DMS 273 (cell line): ENCODE data around the gene REG1B.

ENCODE experiments used
- DNase-seq: peaks from one replicate; lab custom pipeline; 2025; ENCODE audit not compliant: unreplicated experiment; lab: John Stamatoyannopoulos, UW

Gene REG1B, protein sequence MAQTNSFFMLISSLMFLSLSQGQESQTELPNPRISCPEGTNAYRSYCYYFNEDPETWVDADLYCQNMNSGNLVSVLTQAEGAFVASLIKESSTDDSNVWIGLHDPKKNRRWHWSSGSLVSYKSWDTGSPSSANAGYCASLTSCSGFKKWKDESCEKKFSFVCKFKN

DNA sequence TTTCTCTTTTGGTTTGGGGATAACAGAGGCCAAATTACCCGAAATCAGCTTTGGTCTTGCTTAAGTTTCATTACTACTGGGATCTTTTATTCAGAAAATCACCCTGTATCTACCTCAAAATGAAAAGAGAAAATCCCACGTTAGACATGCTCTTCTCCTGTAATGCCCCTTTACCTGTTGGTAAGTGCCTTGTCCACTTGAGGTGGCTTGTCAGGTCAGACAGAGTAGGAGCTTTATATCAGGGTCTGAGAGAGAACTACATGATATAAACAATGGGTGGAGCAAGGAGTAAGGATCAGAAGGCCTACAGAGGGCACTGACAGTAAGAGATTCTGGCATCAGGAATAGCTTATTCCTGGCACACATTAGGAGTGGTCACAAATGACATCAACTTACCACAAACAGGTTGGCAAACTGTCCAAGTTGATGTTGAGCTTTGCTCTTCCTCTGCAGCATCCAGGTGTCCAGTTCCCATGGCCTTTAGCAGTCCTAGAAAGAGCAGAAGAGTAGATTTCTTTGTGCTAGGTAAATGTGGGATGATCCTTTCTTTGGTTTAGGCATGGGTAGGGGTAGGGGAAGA lies at the start of gene REG1B:
REG1B (minus strand) TSS at position 209 of the 580 bp plus-strand sequence. CDS start 381 bp downstream, outside the sequence.
- no peak for DNase-seq

DNA sequence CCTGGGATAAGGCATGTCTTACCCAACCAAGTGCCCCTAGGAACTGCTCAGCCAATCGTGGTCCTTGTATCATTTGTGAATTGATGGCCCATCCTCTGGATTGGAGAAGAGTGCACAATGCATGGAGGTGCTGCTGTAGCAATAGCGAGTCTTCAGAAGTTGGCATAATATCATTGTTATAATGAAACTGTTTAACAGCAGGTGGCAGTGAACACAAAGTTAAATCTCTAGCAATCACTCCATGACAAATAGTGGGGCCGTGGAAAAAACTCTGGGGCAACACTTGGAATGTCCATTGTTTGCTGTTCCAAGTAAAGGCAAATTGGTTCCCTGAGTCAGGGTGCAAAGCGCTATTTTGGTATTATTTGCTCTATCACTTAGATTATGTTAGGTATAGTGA lies 43.9 kb upstream of the REG1B start:
- DNase-seq, result no peak

DNA sequence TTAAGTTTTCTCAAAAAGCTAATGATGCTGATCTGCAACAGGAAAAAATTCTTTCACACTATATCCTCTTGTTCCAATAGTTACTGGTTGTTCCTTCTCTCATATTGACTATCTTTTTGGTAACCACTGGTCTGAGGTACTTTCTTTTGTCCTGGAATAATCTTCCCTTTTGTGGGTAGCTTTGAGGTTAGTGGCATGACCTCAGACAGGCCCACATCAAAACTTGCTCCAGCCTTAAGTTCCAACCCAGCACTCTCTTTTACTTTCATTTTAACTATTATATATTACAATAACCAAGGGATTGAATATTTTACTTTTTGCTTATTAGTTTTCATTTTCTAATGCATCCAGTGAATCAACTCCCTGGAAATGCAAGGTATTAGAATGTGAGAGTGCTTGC lies 42.0 kb upstream of the REG1B start:
- no peak for DNase-seq

DNA sequence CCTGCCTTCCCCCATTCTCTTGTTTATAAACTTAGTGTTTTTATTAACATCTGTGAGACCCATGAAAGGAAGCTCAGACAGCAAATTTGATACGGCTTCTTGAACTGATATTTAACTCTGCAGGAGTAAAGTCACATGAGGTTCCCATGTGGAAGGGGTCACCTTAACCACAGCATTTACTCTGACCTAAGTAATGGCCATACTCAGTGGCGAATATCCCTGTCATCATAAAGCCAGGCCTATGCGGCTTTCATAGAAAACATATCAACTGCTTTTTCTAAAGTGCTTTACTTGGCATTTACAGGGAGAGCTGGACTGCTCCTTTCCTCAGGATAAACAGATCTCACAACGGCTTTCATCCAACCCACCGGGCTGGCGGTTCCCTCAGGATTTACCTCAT lies 41.5 kb upstream of the REG1B start:
- DNase-seq, result no peak

DNA sequence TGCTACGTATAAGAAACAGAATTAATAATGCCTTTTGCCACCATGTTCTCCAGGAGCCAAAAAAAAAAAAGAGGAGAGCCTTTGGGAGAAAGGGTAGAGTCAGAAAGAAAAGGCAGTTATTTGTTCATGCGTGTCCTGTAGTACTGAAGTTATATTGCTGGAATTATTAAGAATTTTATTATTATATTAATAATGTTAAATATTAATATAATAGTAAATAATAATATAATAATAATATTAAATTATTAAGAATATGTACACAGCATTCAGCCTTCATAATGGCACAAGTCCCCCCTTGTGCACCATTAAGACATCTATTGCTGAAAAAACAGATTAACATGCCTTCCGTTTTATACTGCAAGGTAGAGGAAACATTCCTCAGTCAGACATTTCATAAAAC lies 40.6 kb upstream of the REG1B start:
- no peak for DNase-seq

DNA sequence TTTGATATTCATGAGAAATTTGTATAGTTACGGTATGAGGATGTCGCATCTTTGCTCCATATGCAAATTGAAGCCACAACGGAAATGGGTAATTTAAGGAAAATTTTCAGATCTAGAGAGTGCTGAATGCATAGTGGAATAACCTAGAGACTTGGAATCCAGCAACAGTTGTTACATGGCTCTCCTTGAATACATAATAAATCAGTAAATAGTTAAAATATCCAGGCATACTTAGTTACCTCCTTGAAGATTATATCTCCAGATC lies 37.9 kb upstream of the REG1B start:
- no peak for DNase-seq

DNA sequence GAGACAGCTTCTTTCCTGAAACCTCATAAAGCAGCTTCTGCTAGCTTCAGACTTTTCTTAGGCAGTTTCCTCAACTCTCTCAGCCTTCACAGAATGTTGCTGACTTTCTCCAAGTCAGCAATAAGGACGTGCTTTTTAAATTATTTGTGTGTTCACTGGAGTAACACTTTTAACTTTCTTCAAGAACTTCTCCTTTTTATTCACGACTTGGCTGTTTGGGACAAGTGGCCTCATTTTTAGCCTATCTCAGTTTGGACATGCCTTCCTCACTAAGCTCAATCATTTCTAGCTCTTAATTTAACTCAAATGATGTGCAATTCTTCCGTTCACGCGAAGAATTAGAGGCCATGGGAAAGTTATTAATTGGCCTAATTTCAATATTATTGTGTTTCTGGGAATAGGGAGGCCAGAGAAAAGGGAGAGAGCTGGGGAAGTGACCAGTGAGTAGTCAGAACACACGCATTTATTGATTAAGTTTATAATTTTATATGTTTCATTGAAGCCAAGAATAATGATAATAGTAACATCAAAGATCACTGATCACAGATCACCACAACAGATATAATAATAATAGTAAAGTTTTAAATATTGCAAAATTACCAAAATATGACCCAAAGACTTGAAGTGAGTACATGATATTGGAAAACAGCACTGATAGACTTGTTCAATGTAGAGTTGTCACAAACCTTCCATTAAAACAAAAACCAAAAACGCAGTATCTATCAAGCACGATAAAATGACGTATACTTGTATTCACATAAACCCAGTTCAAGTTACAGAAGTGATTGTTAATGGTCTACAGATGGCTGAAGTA lies 37.3 kb upstream of the REG1B start:
- no peak for DNase-seq

DNA sequence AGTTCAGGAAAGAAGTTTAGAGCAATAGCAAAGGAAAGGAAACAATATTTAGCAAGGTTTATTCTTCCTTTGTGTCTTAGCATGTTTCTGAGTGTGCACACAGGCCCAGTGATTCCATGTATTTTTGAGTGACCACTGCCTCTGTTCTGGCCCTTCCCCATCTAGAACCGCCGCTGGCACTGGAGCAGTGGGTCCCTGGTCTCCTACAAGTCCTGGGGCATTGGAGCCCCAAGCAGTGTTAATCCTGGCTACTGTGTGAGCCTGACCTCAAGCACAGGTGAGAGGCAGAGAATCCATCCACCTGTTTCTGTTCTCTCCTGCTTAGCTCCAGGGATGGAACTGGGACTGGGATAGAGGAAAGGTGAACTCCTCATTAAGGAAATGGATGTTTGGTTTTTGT lies 34.9 kb upstream of the REG1B start:
- DNase-seq, result no peak

DNA sequence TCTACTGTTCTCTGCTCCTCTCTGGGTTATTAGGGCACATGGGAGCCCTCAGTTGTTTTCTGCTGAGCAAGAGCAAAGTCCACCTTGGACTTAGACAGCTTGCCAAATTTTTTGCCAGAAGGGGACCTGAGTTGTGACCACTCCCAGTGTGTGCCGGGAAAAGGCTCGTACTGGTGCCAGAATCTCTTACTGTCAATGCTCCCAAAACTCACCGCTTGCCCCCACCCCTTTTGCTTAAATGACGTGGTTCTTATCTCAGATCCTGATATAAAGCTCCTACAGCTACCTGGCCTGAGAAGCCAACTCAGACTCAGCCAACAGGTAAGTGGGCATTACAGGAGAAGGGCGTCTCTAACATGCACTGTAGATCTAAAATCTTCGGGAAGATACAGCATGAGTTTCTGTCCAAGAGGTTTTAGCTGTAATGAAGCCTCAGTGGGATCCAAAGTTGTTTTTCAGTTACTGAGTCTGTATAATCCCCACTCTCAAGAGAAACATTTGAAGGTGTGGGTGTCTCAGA lies 32.5 kb upstream of the REG1B start, which contains the start of gene REG1A:
REG1A (plus strand) TSS at position 295 of the 520 bp plus-strand sequence. CDS start 374 bp downstream, outside the sequence.
- DNase-seq, result no peak

DNA sequence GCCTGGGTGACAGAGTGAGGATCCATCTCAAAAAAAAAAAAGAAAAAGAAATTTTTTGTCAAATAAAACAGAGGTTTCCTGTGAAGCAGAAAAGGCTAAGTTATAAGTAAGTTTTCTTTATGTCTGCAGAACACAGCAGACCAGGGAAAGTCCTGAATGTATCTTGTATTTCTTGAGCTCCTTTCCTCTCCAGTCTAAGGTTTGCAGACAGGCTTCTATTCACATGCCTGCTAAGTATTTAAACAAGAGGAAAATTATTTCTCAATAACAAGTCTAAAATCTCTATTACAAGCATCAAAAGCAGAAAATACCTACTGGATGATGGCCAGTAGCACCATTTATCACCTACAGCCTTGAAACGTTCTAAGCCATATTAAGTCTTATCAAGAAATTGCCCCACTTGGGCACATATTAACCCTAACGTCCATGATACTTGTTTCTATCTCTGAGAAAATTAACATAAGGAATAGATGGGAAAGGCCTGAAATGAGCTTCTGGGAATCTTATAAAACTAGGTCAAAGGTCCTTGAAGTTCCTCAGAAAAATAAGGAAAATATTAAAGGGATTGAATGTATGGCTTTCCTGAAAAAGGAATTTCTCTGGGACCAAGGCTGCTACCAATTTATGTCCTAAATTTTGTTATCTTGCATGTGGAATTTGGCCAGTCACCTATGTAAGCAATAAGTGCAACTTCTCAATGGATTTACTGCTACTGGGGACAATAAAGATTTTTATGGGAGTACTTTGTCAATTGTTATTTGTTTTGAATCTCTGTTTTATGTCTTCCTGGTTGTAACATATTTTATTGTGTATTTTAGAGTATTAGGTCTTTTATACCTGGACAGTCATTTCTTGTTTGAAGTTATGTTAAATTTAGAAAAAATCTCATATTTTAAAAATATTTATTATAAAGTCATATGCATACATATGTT lies 29.5 kb upstream of the REG1B start:
- no peak for DNase-seq

DNA sequence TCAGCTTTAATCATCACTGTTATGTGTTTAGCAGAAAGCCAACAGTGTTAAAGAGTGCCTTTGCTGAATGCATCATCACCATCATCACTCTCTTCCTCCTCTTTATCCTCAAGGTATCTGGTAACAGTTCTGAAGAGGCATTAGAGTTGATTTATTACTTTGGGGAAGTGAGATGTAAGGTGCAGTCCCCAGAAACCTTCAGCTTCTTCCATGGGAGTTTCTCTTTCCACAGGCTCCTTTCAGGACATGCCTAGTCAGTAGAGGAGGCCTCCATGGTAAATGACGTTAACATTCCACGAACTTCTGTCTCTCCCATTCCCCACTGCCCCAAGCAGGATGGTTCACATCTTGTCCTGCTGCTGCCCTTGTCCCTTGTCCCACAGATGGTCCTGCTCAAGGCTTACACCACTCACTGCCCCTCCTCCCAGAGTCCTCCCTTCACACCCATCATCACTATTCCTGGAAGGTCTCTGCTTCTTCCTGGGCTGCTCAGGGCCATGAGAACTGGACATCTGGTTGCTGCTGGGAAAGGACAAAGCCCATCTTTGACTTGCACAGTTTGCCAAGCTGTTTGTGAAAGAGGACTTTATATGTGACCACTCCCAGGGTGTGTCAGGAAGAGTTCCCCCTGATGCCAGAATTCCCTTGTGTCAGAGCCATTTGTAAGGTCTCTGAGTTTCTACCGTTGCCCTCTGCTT lies 27.2 kb upstream of the REG1B start:
- DNase-seq, result no peak

DNA sequence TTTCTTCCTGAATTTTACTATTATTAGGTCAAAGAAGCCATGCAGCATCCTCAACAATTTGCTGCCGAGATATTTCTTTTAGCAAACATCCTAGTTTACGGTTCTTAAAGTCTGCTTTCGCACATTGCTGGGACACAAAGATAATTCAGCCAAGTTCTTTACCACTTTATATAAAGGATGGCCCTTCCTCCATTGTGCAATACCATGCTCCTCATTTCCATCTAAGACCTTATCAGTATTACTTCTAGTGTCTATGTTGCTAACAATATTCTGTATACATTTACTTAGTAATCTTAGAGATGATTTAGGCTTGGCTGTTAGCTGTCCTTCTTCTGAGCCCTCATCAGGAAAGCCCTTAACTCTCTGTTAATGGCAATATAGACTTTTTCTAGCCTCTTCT lies 24.5 kb upstream of the REG1B start:
- no peak for DNase-seq

DNA sequence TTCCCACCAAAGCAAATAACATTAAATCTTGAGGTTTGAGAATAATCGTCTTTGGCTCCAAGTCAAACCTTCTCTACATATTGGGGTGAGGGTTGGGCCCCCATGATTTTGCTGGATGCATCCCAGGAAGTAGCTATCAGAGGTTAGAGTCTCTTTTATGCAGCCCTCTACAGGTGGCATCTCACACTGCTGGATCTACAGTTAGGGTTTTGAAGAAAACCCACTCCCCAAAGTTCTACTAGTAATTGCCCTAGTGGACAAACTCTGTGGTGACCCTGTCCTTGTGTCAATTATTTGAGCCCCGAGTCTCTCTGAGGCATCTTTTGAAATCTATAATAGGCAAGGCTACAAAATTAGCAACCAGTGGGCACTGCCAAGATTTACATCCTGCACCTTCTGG lies 17.5 kb upstream of the REG1B start:
- no peak for DNase-seq

DNA sequence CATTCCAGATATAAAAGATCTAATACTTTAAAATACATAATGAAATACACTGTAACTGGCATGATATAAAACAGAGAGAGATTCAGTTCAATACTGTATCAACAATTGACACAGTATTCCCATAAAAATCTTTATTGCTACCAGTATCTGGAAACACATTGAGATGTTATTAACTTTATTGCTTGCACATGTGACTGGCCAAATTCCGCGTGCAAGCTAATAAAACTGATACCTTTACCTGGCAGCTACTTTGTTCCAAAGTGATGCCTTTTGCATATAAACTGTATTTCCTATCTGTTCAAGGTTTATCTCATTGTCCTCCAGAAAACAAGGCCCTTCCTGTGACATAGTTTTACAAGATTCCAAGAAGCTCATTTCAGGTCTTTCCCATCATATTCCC lies 15.4 kb upstream of the REG1B start:
- no peak for DNase-seq

DNA sequence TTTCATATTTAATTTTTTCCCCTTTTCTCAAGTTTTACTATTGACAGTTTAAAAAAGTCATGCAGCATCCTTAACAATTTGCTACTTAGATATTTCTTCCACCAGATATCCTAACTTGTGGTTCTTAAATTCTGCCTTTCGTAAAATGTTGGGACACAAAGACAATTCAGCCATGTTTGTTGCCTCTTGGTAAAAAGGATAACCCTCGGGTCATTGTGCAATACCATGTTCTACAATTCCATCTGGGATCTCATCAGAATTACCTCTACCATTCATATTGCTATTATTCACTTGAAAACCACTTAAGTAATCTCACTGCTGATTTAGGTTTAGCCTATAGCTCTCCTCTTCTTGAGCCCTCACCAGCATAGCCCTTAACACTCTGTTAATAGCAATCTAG lies 13.2 kb upstream of the REG1B start:
- no peak for DNase-seq

DNA sequence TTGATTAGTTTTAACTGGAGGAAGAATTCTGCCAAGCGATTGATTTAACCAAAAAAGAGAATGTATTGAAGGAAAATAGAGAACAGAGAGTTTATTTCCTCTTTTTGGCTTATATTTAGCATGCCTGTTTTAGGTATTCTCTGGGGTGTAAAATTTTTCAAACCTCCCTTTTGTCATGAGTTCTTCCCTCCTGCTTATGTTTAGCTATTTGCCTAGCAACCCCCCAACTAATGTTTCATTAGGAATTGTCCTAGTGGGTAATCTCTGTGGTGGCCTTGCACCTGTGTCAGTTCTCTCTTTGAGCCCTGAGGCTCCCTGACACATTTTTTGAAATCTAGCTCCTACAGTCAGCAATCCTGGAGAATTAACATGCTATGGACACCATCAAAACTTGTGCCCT lies 12.5 kb upstream of the REG1B start:
- no peak for DNase-seq

DNA sequence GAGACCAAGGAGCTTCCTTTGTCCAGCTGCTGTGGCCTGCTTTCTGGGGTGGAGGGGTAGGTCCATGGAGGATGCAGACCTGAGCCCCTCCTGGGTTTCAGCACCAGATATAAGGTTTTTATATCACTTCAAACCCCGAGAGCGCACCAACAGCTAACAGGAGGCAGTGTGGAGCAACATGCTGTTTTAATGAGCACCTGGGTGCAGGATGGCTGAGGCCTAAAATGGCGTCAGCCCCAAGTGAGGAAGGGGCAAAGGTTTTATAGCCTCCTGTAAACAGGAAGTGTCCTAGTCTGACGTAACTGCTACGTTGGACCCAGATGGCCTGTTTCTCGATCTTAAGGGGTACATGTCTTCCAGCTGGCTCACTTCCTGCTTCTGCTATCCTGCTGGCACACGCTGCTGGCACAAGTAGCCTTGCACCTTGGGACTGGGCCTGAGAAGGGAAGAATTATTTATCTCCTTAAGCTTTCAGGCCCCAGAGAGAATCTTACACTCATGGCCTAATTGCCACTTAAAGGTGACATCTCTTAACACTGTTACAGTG lies 11.4 kb upstream of the REG1B start:
- no peak for DNase-seq

DNA sequence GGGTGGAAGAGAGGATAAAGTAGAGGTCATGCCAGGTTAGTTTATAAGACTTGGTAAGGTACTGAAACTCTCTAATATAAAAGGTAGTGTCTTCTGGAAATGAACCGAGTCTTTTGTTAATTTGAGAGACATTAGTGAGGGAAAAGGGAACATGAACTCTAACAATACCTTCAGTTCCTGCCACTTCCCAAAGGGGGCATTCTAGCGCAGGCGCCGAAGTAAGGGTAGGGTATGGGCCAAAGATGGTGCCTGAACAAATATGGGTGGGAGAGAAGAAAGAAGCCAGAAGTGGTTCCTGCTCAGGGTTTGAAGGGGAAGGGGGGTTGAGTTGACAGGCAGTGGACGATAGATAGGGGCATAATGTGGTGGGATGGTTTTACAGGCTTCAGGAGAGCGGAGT lies 10.1 kb upstream of the REG1B start:
- DNase-seq, result no peak

DNA sequence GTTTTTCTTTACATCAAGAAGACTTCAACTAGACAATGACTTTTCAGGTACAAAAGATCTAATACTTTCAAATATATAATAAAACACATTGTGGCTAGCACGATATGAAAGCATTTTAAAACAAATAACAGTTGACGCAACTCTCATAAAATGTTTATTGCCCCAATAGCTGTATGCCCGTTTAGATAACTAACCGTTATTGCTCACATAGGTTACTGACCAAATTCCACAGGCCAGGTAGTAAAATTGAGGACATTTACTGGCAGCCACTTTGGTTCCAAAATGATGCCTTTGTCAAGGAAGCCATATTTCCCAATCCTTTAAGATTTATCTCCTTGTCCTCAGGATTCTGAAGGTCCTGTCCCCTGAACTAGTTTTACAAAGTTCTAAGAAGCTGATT lies 2.9 kb upstream of the REG1B start:
- DNase-seq, result no peak

DNA sequence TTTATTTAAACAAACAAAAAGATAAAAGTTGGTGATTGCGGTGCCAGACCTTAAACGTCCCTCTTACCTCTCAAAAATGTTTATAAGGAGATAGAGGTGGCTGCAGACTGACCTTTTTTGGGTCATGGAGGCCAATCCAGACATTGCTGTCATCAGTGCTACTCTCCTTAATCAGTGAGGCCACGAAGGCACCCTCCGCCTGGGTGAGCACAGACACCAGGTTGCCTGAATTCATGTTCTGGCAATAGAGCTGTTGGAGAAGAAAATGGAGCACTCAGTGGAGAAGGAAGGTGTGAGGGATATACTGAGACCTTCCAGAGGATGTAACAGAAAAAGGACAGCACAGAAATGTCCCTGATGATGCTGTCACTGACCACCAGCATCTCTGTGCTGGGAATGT lies 1.5 kb downstream of the REG1B start:
- DNase-seq, result no peak
